GM12891 (cell line): Measurements from ENCODE around the gene CDKN2AIP.
A peak's percentile ranks its signal among the peaks of the same experiment; 100 is the strongest.

Experiments
- DNase-seq: peaks from one replicate; pipeline ENCODE4 v3.0.0; 2011; ENCODE audit warnings: low spot score; ENCODE audit not compliant: insufficient read length
- FAIRE-seq: peaks from 2 replicates; lab custom pipeline; 2011; peaks lifted over from hg19 to GRCh38; lab: Jason Lieb, UNC
- PAX5 ChIP-seq: IDR thresholded peaks from 2 replicates; pipeline ENCODE4 v1.6.1; 2011; ENCODE audit warnings: low read length, moderate library complexity, mild to moderate bottlenecking; ENCODE audit not compliant: insufficient read depth, severe bottlenecking
- POLR2A ChIP-seq: IDR thresholded peaks from 2 replicates; pipeline ENCODE4 v1.6.1; 2011; ENCODE audit warnings: low read depth, low read length, control low read depth
- POLR2AphosphoS5 ChIP-seq: IDR thresholded peaks from 2 replicates; pipeline ENCODE4 v1.6.1; 2011; ENCODE audit warnings: low read depth, low read length, control low read depth
- POU2F2 ChIP-seq: IDR thresholded peaks from 2 replicates; pipeline ENCODE4 v1.6.1; 2011; ENCODE audit warnings: low read depth, mild to moderate bottlenecking, control low read depth, low read length, moderate library complexity
- SPI1 ChIP-seq: IDR thresholded peaks from 2 replicates; pipeline ENCODE4 v1.6.1; 2011; ENCODE audit warnings: low read depth, low read length, control low read depth
- TAF1 ChIP-seq: IDR thresholded peaks from 2 replicates; pipeline ENCODE4 v1.6.1; 2011; ENCODE audit warnings: low read depth, low read length, control low read depth

CDKN2AIP gene

DNA sequence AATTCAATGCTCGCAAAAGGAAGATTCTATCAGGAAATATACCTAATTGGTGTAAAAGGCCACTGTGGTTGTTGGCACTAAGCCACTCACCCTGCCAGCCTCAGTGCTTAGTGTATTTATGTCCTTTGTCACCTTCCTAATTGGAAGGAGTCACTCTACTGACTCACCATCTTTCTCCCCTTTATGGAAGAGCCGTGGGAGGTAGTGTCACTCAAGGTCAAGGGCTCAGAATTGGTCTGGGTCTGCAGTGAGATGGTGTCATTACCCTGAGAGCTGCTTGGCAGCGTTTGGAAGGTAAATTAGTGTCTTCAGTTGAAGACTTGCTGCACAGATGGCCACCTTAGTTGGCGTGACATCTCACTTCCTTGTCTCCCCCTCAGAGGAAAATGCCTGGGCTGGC is 41.7 kb upstream of the CDKN2AIP start:
- no peak for FAIRE-seq
- TF ChIP-seq POLR2A = no peak
- no peak for TF ChIP-seq POLR2AphosphoS5
- TF ChIP-seq POU2F2 = no peak
- TF ChIP-seq PAX5 = no peak
- no peak for TF ChIP-seq SPI1
- no peak for TF ChIP-seq TAF1

GRCh38 chr4:183403486-183403885 is 41.0 kb upstream of the CDKN2AIP start:
- TF ChIP-seq POU2F2 (no peak), TAF1 (no peak), SPI1 (no peak)
- DNase-seq (no peak), FAIRE-seq (no peak)

More for the DNA sequence above, 41.7 kb upstream of the CDKN2AIP start:
- no peak for DNase-seq

DNA sequence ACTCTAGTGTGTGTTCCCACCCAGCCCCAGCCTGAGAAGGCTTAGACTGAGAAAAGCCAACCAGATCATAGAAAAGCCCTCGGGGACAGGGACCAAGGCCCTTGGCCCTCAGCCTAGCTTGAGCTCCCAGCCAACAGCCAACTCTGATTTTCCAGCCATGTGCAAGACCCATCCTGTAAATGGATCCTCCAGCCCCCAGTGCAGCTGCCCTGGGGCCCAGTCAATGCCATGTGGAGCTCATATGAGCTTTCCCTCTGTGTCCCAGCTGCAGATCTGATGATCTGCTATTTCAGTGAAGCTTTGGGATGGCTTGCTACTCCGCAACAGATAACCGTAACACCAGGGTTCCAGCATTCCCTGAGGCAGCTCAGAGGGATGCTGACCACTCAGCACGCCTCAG is 40.5 kb upstream of the CDKN2AIP start:
- DNase-seq (no peak), FAIRE-seq (no peak)
- no peak for TF ChIP-seq POLR2AphosphoS5
- no peak for TF ChIP-seq SPI1
- TF ChIP-seq POU2F2 = no peak
- no peak for TF ChIP-seq PAX5
- TF ChIP-seq TAF1 = no peak
- no peak for TF ChIP-seq POLR2A

DNA sequence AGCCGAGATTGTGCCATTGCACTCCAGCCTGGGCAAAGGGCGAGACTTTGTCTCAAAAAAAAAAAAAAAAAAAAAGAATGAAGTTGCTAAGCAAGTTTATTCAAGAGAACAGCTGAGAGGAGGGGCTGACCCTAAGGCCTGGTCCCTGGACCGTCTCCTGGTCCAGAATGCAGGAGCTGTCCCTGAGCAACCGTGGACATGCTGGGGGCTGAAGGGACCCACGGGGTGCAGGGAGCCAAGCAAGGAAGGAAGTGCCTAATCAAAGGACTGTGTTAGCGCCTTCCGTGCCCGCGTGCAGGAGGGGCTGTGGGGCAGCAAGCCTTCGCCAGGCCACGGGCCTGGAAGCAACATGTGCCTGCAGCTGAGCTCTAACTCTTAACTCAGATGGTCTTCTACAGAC is 39.1 kb upstream of the CDKN2AIP start:
- no peak for DNase-seq
- TF ChIP-seq POLR2A (no peak), POLR2AphosphoS5 (no peak), TAF1 (no peak), POU2F2 (no peak), SPI1 (no peak), PAX5 (no peak)
- no peak for FAIRE-seq

- peak; percentile 53; the same call in 1 of the 2 replicates for TF ChIP-seq POU2F2
- no peak for TF ChIP-seq POLR2AphosphoS5
- 0 out of 2 replicates have a peak, but pooled peaks have one; percentile 1 for TF ChIP-seq SPI1
- DNase-seq (peak; percentile 80), FAIRE-seq (peak; percentile 93)
These were observed 37.3 kb upstream of the CDKN2AIP start for GRCh38 chr4:183407128-183407585.

DNA sequence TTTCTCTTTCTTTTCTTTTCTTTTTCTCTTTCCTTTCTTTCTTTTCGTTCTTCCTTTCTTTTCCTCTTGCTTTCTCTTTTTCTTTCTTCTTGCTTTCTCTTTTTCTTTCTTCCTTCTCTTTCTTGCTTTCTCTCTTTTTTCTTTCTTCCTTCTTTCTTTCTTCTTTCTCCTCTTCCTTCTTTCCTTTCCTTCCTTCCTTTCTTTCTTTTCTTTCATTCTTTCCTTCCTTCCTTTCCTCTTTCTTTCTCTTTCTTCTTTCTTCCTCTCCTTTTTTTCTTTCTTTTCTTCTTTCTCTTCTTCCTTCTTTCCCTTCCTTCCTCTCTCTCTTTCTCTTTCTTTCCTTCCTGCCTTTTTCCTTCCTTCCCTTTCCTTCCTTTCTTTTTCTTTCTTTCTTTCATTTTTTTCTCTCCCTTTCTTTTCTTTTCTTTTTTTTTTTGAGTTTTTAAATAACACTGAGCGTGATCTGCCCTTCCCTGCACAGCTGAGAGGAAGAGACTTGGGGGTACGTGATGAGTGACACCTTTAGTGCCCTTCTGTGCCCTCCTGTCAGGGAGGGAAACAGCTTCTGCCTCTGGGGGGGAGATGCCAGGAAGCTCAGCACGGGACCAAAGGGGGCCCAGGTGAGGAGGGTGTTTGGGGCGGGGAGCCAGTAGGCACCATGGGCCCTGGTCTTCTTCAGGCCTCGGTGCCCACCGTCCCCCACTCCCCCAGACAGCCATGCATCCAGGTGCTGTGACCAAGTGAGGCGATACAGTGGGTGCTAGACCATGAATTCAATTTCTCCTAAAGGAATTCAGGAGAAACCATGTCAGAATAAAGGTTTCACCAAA is 36.6 kb upstream of the CDKN2AIP start:
- DNase-seq (no peak), FAIRE-seq (no peak)
- TF ChIP-seq PAX5 = no peak
- TF ChIP-seq POU2F2 = no peak
- no peak for TF ChIP-seq SPI1
- TF ChIP-seq POLR2AphosphoS5 = no peak
- no peak for TF ChIP-seq TAF1
- no peak for TF ChIP-seq POLR2A

GRCh38 chr4:183408796-183409195 is 35.6 kb upstream of the CDKN2AIP start:
- FAIRE-seq = no peak
- DNase-seq = no peak
- TF ChIP-seq SPI1 (no peak), POLR2AphosphoS5 (no peak), POU2F2 (no peak), TAF1 (no peak), POLR2A (no peak), PAX5 (no peak)

DNA sequence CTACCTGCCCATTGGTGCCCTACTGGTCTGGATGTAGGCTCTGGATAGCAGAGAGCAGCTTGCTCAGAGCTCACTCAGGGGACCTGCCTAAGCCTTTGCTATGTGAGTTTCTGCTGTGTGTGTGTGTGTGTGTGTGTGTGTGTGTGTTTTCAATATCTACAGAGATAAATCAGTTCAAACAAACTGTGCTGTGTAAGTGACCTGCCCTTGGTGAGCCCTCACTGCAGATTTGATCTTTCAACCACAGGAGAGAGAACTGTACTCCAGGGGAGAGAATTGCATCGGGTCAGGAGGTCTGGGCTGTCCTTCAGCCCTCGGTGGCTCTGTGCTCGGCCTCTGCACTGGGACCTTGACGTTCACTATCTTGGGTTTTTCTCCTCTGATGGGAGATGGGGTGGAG is 35.0 kb upstream of the CDKN2AIP start:
- TF ChIP-seq POLR2A = no peak
- no peak for TF ChIP-seq SPI1
- no peak for TF ChIP-seq POU2F2
- TF ChIP-seq PAX5 = no peak
- TF ChIP-seq POLR2AphosphoS5 = no peak
- no peak for TF ChIP-seq TAF1
- FAIRE-seq = no peak

DNA sequence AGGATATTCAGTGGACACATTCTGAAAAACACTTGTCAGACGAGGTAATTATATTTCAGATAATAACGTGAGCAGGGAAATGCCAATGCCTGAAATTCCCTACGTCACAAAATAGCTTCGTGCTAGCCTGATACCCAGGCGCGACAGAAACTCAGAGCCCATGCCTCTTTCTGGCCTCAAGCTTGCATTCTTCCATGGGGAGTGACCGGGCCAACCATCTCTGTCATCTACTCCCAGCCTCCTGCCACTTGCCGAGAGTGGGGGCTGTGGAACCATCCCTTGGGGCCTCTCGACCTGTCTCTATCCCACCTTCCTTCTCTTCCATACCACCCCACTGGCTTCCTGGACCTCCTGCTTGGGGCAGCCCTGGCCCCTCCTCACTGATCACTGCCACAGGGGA is 34.5 kb upstream of the CDKN2AIP start:
- DNase-seq = no peak
- no peak for FAIRE-seq
- TF ChIP-seq POLR2AphosphoS5 = no peak
- TF ChIP-seq POU2F2 = no peak
- TF ChIP-seq TAF1 = no peak
- TF ChIP-seq SPI1 = no peak
- no peak for TF ChIP-seq POLR2A
- TF ChIP-seq PAX5 = no peak

More for the DNA sequence above, 35.0 kb upstream of the CDKN2AIP start:
- DNase-seq = no peak
